Esophagus muscularis mucosa (tissue), 4 donors: ENCODE results near the gene HOTAIR. TPM values are rescaled to one million over a fixed set of nuclear protein-coding genes. Genes with fewer than 3 reads are reported as not detected.

Experiments
- DNase-seq: peaks from one replicate; pipeline ENCODE4 v3.0.0-alpha.2; 2017; ENCODE audit errors: extremely low spot score
- H3K27ac ChIP-seq, 4 donors: fragments of 200-600 bp; sonication (generic); replicated peaks in 1 of 4; 1 replicate in 3 of 4; 2 replicates in 1 of 4; pipeline ENCODE4 v1.5.1; 2016 to 2019; ENCODE audit warnings: mild to moderate bottlenecking in 1 of 4
- H3K27me3 ChIP-seq, 4 donors: fragments of 200-600 bp; sonication (generic); one replicate each; pipeline versions ENCODE4 v1.5.1 to v1.6.0; 2016 to 2019
- H3K36me3 ChIP-seq, 4 donors: fragments of 200-600 bp; sonication (generic); one replicate each; pipeline ENCODE4 v1.5.1; 2016 to 2019
- H3K4me1 ChIP-seq, 4 donors: fragments of 200-600 bp; sonication (generic); one replicate each; pipeline ENCODE4 v1.5.1; 2016 to 2019
- H3K4me3 ChIP-seq, 4 donors: fragments of 200-600 bp; sonication (generic); 1 replicate in 2 of 4; 2 replicates in 2 of 4; pipeline ENCODE4 v1.5.1; 2016 to 2019; ENCODE audit warnings: mild to moderate bottlenecking in 4 of 4, moderate library complexity in 1 of 4
- H3K9me3 ChIP-seq, 4 donors: fragments of 200-600 bp; sonication (generic); 1 replicate in 3 of 4; 2 replicates in 1 of 4; pipeline ENCODE4 v1.5.1; 2016 to 2019
- EP300 ChIP-seq: sonication (generic); formaldehyde crosslinking; IDR thresholded peaks from one replicate; pipeline ENCODE4 v1.6.1; 2017; ENCODE audit warnings: antibody characterized with exemption
- POLR2A ChIP-seq: fragments of 450-650 bp; IDR thresholded peaks from one replicate; pipeline ENCODE4 v1.6.1; 2017; ENCODE audit warnings: antibody characterized with exemption, moderate library complexity, mild to moderate bottlenecking, low read depth
- POLR2AphosphoS5 ChIP-seq, 2 donors: sonication (generic); formaldehyde crosslinking; IDR thresholded peaks; one replicate each; pipeline ENCODE4 v1.6.1; 2017; ENCODE audit warnings: antibody characterized with exemption in 2 of 2
- WGBS: methylation state at CpG from one replicate; pipeline ENCODE4 v1.1.5; 2018; 5-methylcytosine and 5-hydroxymethylcytosine counted together
- intact Hi-C: fragments of 100-400 bp; cut with DNase I; formaldehyde crosslinking; loops from one replicate; pipeline ENCODE4 v1.15.1; 2023
- total RNA-seq, 4 donors: library from RNA; depleted of rRNA; stranded (reverse); fragments of >200 nt; gene quantifications; one replicate each; pipeline versions ENCODE4 v1.1.0 to v1.2.1, GENCODE V29; 2016
- TF ChIP-seq, protein P1 (sequence below), 3 experiments: fragments of 200-600 bp in 2 of 3; fragments of 450-650 bp in 1 of 3; sonication (generic) in 2 of 3; IDR thresholded peaks; one replicate each; pipeline ENCODE4 v1.5.1; 2017 to 2019; ENCODE audit warnings: antibody characterized with exemption in 3 of 3, mild to moderate bottlenecking in 2 of 3, moderate library complexity in 1 of 3

HOTAIR gene
- total RNA-seq, 4 donors from 2014 or later = not detected

DNA sequence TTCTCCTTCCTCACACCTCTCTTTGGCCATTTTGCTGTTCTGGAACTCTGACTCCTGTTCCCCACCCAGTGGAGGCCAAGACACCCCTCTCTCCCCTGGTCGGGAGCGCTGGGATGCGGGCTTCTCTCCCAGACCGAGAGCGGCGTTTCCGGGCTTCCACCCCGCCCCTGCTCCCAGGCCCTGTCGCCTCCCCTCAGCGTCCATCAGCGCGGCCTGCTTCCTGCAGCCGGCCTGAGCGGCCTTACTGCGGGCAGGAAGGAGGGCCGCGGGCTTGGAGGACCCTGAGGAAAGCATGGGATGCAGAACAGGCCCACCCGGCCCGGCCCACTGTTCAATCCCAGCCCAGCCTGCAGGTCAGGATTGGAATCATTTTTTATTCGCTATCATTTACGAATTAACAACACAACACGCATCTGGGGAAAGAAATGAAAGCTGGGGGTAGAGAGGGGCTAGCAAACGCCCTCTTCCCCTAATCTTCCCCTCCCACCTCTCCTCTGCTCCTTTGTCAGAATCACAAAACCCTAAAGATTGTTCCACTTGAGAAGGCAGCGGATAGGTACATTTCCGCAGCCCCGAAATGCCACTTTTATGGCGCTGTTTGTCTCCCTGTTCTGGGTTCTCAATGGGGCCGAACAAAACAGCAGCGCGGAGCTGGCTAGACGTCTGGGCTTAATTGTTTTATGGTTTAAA lies 30.2 kb upstream of the HOTAIR start:
- Histone ChIP-seq H3K36me3 (no peaks in the 10 kb centered on the region), H3K4me3 (no peak overlapping the region), H3K27me3 (peaks cover 16 to 99% (median 93%) of the 10 kb centered on the region in 4 donors), H3K4me1 (peaks cover 24 to 35% (median 30%) of the 10 kb centered on the region in 4 donors), H3K9me3 (no peaks in the 10 kb centered on the region), H3K27ac (no peak overlapping the region)
- DNase-seq = no peak
- 55% methylated on average over 12 of the region's 31 CpGs for WGBS
- intact Hi-C loops = no loop called here
- no peak for TF ChIP-seq POLR2AphosphoS5 (IDR thresholded peaks at IDR 0.05)
- TF ChIP-seq POLR2A = no peak
- TF ChIP-seq EP300 = no peak
- TF ChIP-seq, protein P1, sequence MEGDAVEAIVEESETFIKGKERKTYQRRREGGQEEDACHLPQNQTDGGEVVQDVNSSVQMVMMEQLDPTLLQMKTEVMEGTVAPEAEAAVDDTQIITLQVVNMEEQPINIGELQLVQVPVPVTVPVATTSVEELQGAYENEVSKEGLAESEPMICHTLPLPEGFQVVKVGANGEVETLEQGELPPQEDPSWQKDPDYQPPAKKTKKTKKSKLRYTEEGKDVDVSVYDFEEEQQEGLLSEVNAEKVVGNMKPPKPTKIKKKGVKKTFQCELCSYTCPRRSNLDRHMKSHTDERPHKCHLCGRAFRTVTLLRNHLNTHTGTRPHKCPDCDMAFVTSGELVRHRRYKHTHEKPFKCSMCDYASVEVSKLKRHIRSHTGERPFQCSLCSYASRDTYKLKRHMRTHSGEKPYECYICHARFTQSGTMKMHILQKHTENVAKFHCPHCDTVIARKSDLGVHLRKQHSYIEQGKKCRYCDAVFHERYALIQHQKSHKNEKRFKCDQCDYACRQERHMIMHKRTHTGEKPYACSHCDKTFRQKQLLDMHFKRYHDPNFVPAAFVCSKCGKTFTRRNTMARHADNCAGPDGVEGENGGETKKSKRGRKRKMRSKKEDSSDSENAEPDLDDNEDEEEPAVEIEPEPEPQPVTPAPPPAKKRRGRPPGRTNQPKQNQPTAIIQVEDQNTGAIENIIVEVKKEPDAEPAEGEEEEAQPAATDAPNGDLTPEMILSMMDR (IDR thresholded peaks at IDR 0.05) = no peak

DNA sequence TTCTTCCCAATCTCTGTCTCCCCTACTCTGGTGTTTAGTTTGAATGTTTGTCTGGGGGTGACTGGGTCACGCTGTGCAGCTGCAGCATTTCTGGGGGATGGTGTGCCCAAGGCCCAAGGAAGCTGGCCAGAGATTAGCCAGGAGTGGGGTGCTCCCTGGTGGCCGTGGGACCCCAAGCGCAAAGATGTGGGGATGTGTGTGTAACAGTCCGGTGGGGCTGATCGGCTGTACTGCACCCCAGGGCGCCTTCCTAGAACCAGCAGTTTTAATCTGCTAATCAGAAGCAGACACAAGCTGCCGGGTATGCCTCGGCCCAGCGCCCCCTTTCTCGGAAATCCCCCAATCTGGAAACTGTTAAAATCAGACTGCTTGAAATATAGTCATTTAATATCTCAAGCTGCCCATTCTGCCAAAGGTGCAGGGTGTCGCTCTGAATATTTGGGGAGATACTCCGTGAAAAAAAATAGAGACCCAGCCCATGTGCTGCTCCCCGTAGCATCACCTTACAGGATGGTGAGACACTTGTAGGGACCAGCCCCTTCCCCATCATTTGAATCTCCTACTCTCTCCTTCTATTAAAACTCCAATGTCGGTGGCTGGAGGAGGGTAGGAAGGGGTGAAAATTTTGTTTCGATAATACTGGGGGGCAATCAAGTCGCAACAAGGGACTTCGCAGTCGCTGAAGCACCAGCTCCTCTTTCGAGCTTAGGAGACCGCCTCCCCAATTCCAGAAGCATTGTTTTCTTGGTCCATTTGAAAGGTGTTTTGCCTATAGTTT lies 29.5 kb upstream of the HOTAIR start:
- no peak for TF ChIP-seq POLR2A
- no peak for TF ChIP-seq POLR2AphosphoS5 (IDR thresholded peaks at IDR 0.05)
- TF ChIP-seq, protein P1 (IDR thresholded peaks at IDR 0.05) = no peak
- no peak for TF ChIP-seq EP300
- H3K27ac ChIP-seq = no peak overlapping the region
- intact Hi-C loops = no loop called here
- H3K9me3 ChIP-seq = no peaks in the 10 kb centered on the region
- no peak overlapping the region for H3K4me3 ChIP-seq
- H3K4me1 ChIP-seq = peaks cover 23 to 35% (median 31%) of the 10 kb centered on the region in 4 donors
- WGBS = 35% methylated on average over 18 of the region's 20 CpGs
- DNase-seq = no peak
- H3K36me3 ChIP-seq = no peaks in the 10 kb centered on the region
- peaks cover 8 to 99% (median 93%) of the 10 kb centered on the region in 4 donors for H3K27me3 ChIP-seq

DNA sequence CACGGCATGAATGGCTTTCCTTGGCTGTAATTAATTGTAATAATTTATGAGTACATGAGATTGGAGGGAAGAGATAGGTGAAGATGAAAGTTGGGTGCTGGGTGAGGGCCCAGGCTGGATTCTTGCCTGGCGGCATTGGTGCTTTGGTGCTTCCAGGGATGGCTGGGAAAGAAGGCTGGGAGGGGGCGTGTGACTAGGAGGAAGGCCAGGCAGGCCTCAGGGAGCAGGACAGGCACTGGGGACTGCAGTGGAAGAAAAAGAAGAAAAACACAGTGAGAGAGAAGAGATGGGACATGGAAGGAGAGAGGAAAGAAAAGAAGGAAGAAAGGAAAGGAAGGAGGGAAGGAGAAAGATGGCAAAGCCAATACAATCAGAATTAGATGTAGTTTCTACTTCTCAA lies 28.9 kb upstream of the HOTAIR start:
- peaks cover 19 to 30% (median 26%) of the 10 kb centered on the region in 4 donors for H3K4me1 ChIP-seq
- peaks cover 6 to 100% (median 96%) of the 10 kb centered on the region in 4 donors for H3K27me3 ChIP-seq
- 52% methylated on average over 3 of the region's 3 CpGs for WGBS
- intact Hi-C loops = no loop called here
- no peaks in the 10 kb centered on the region for H3K9me3 ChIP-seq
- no peak for TF ChIP-seq POLR2AphosphoS5 (IDR thresholded peaks at IDR 0.05)
- no peak for TF ChIP-seq POLR2A
- TF ChIP-seq, protein P1 (IDR thresholded peaks at IDR 0.05) = no peak
- no peak for TF ChIP-seq EP300
- H3K27ac ChIP-seq = no peak overlapping the region
- no peak for DNase-seq
- no peaks in the 10 kb centered on the region for H3K36me3 ChIP-seq
- no peak overlapping the region for H3K4me3 ChIP-seq

DNA sequence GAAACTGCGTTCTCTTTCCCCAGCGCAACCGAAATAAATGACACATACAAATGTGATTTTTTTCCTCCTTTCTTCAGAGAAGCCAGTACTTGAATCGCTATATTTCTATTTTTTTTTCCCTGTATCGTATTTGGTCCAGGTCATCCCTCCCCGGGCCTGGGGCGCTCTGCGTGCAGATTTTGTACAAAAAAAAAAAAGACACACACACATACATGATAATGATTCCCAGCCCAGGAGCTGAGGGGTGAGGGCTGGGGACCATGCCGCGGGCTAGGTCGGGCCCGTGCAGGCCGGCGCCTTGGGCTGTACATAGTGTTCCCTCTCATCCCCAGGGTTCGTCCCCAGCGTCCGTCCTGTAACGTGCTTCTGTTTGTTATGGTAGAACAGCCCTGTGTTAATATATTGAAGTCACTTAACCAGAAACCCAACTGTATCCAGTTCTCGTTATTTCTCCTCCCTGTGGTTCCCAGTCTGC lies 28.2 kb upstream of the HOTAIR start:
- Histone ChIP-seq H3K4me3 (no peak overlapping the region), H3K27ac (no peak overlapping the region), H3K4me1 (peaks cover 19 to 30% (median 24%) of the 10 kb centered on the region in 4 donors), H3K36me3 (no peaks in the 10 kb centered on the region), H3K27me3 (peaks cover 6 to 100% (median 96%) of the 10 kb centered on the region in 4 donors), H3K9me3 (no peaks in the 10 kb centered on the region)
- intact Hi-C loops = no loop called here
- WGBS = 41% methylated on average over 19 of the region's 19 CpGs
- no peak for DNase-seq
- TF ChIP-seq, protein P1 (IDR thresholded peaks at IDR 0.05) = no peak
- TF ChIP-seq EP300 = no peak
- TF ChIP-seq POLR2AphosphoS5 (IDR thresholded peaks at IDR 0.05) = no peak
- TF ChIP-seq POLR2A = no peak
